Fibroblast of gingiva (primary cell): ENCODE measurements around the gene TTC1.
"Not testable (repeated sequence)": the region's sequence is repeated elsewhere in the genome, so short reads cannot be mapped to it uniquely, and the experiment has no call there.

ENCODE experiments used
- DNase-seq: peaks from one replicate; pipeline ENCODE4 v3.0.0-alpha.2; 2011; ENCODE audit warnings: low read depth

Gene TTC1

GRCh38 chr5:160001457-160001856 is 7.5 kb upstream of the TTC1 start:
- DNase-seq = no peak

- DNase-seq = no peak
These were observed 1.4 kb upstream of the TTC1 start for GRCh38 chr5:160007514-160007913.

GRCh38 chr5:160008529-160008876 is 436 bp upstream of the TTC1 start:
- not testable (repeated sequence) for DNase-seq

GRCh38 chr5:160009591-160009989 is 651 bp downstream of the TTC1 start:
- no peak for DNase-seq

GRCh38 chr5:160011471-160011870 is 2.5 kb downstream of the TTC1 start:
- no peak for DNase-seq

- DNase-seq = not testable (repeated sequence)
These were observed 5.3 kb downstream of the TTC1 start for GRCh38 chr5:160014197-160014596.

- DNase-seq = no peak
These were observed 10.1 kb downstream of the TTC1 start for GRCh38 chr5:160018945-160019625.

- DNase-seq = no peak
These were observed 11.4 kb downstream of the TTC1 start for GRCh38 chr5:160020266-160020770.

- DNase-seq = no peak
These were observed 12.0 kb downstream of the TTC1 start for GRCh38 chr5:160020964-160021363.

- DNase-seq = peak; percentile 62
These were observed 13.0 kb downstream of the TTC1 start for GRCh38 chr5:160021831-160022446.

GRCh38 chr5:160023007-160023907 is 14.3 kb downstream of the TTC1 start:
- no peak for DNase-seq

- DNase-seq = peak; percentile 61
These were observed 15.1 kb downstream of the TTC1 start for GRCh38 chr5:160023908-160024630.

GRCh38 chr5:160029004-160029403 is 20.1 kb downstream of the TTC1 start:
- peak; percentile 29 for DNase-seq

- DNase-seq = peak; percentile 21
These were observed 20.7 kb downstream of the TTC1 start for GRCh38 chr5:160029540-160030139.

- peak; percentile 72 for DNase-seq
These were observed 21.9 kb downstream of the TTC1 start for GRCh38 chr5:160030631-160031377.

GRCh38 chr5:160033546-160034252 is 24.8 kb downstream of the TTC1 start:
- DNase-seq = no peak

- no peak for DNase-seq
These were observed 27.3 kb downstream of the TTC1 start for GRCh38 chr5:160036243-160036642.

GRCh38 chr5:160036884-160037283 is 27.9 kb downstream of the TTC1 start:
- DNase-seq = no peak

GRCh38 chr5:160039810-160040470 is 31.0 kb downstream of the TTC1 start:
- DNase-seq = no peak

GRCh38 chr5:160040471-160040835 is 31.5 kb downstream of the TTC1 start:
- no peak for DNase-seq
